Endodermal cell (in vitro differentiated cells): Measurements from ENCODE around the gene CCDC9B. TPM values are rescaled to one million over a fixed set of nuclear protein-coding genes. Genes with fewer than 3 reads are reported as not detected.

Experiments used
- DNase-seq: peaks from one replicate; pipeline ENCODE4 v3.0.0-alpha.2; 2017
- H3K27ac ChIP-seq: 2 replicates; pipeline ENCODE4 v1.5.1; 2013; ENCODE audit warnings: mild to moderate bottlenecking, low read depth, low read length, moderate library complexity
- H3K27me3 ChIP-seq: 2 replicates; pipeline ENCODE4 v1.6.1; 2013; ENCODE audit warnings: mild to moderate bottlenecking, low read length, moderate library complexity; ENCODE audit not compliant: insufficient read depth, control insufficient read depth, poor library complexity, severe bottlenecking
- H3K36me3 ChIP-seq: 2 replicates; pipeline ENCODE4 v1.7.0; 2013; ENCODE audit warnings: mild to moderate bottlenecking, low read length, moderate library complexity; ENCODE audit not compliant: control insufficient read depth, insufficient read depth
- H3K4me1 ChIP-seq: one replicate; pipeline ENCODE4 v1.7.0; 2013; ENCODE audit warnings: low read length; ENCODE audit not compliant: control insufficient read depth, insufficient read depth
- H3K4me3 ChIP-seq: 2 replicates; pipeline ENCODE4 v1.5.1; 2013; ENCODE audit warnings: mild to moderate bottlenecking, low read length, moderate library complexity
- H3K9ac ChIP-seq: 2 replicates; pipeline ENCODE4 v1.6.1; 2013; ENCODE audit warnings: mild to moderate bottlenecking, low read length, moderate library complexity; ENCODE audit not compliant: poor library complexity, severe bottlenecking; ENCODE audit errors: extremely low read depth
- H3K9me3 ChIP-seq: 2 replicates; pipeline ENCODE4 v1.6.1; 2013; ENCODE audit warnings: mild to moderate bottlenecking, low read length, moderate library complexity; ENCODE audit not compliant: control insufficient read depth
- H3K27ac Mint-ChIP-seq: 2 replicates; pipeline ENCODE4 v1.8.0; 2020; ENCODE audit warnings: mixed read lengths
- H3K27me3 Mint-ChIP-seq: 2 replicates; pipeline ENCODE4 v1.8.0; 2021; ENCODE audit warnings: mild to moderate bottlenecking, mixed read lengths; ENCODE audit not compliant: insufficient read depth
- H3K36me3 Mint-ChIP-seq: 2 replicates; pipeline ENCODE4 v1.8.0; 2020; ENCODE audit warnings: low read depth, mixed read lengths
- H3K4me1 Mint-ChIP-seq: 2 replicates; pipeline ENCODE4 v1.8.0; 2020; ENCODE audit warnings: mixed read lengths
- H3K4me3 Mint-ChIP-seq: 2 replicates; pipeline ENCODE4 v1.8.0; 2020; ENCODE audit warnings: mild to moderate bottlenecking, moderate library complexity, mixed read lengths
- H3K9me3 Mint-ChIP-seq: 2 replicates; pipeline ENCODE4 v1.8.0; 2020; ENCODE audit warnings: mild to moderate bottlenecking, mixed read lengths
- WGBS, 2 experiments: methylation state at CpG; one replicate each; pipeline versions ENCODE4 v1.1.5 to v1.1.7; 2013; ENCODE audit warnings: missing lambda C conversion rate in 2 of 2, mixed read lengths in 1 of 2; ENCODE audit not compliant: insufficient coverage in 1 of 2, insufficient read length in 1 of 2; 5-methylcytosine and 5-hydroxymethylcytosine counted together
- total RNA-seq, 2 donors: library from RNA; stranded (reverse); fragmentation: NEBNext Ultra II Directional in 1 of 2; extraction: Animal tissue kit (Norgen Biotek cat#: 25700) in 1 of 2; gene quantifications; 2 replicates in 1 of 2; 3 replicates in 1 of 2; pipeline ENCODE4 v1.2.1, GENCODE V29; 2021
- TF ChIP-seq, protein P1 (sequence below): fragments of 200-600 bp; sonication (generic); conservative IDR thresholded peaks from 2 replicates; pipeline ENCODE4 v1.5.0; 2021; ENCODE audit warnings: antibody characterized with exemption, mild to moderate bottlenecking

Gene CCDC9B
- total RNA-seq, 2 donors from 2014 or later: 0.15 to 0.42 TPM

DNA sequence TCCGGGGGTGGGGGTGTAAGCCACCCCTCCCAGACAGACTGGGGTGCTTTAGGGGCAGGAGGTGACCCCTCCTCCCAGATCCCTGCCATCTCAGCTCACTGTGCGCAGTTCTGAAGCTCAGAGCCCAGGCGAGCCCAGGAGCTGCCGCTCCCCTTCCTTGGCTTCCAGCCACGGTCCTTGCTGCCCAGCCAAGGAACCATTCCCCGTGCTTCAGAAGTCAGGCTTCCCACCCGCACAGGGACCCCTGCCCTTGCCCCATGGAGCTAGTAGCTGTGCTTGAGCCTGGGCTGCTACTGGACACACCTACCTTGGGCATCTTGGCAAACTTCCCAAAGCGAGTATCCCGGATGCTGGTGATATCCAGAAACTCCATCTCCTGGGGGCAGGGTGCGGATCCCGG, 37.8 kb downstream of the CCDC9B start:
- Histone ChIP-seq H3K36me3 (no peaks in the 10 kb centered on the region), H3K27me3 (peaks cover 13% of the 10 kb centered on the region), H3K27ac (no peak overlapping the region), H3K4me3 (no peak overlapping the region), H3K4me1 (no peaks in the 10 kb centered on the region), H3K9ac (no peak overlapping the region), H3K9me3 (peaks cover 4% of the 10 kb centered on the region)
- H3K4me3 Mint-ChIP-seq: no peak overlapping the region
- TF ChIP-seq, protein P1, sequence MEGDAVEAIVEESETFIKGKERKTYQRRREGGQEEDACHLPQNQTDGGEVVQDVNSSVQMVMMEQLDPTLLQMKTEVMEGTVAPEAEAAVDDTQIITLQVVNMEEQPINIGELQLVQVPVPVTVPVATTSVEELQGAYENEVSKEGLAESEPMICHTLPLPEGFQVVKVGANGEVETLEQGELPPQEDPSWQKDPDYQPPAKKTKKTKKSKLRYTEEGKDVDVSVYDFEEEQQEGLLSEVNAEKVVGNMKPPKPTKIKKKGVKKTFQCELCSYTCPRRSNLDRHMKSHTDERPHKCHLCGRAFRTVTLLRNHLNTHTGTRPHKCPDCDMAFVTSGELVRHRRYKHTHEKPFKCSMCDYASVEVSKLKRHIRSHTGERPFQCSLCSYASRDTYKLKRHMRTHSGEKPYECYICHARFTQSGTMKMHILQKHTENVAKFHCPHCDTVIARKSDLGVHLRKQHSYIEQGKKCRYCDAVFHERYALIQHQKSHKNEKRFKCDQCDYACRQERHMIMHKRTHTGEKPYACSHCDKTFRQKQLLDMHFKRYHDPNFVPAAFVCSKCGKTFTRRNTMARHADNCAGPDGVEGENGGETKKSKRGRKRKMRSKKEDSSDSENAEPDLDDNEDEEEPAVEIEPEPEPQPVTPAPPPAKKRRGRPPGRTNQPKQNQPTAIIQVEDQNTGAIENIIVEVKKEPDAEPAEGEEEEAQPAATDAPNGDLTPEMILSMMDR: no peak
- DNase-seq: no peak
- H3K27ac Mint-ChIP-seq: no peak overlapping the region
- H3K36me3 Mint-ChIP-seq: peaks cover 2% of the 10 kb centered on the region
- 85 to 92% methylated on average over 5 to 11 of the region's 11 CpGs for WGBS, 2 experiments
- peaks cover 14% of the 10 kb centered on the region for H3K9me3 Mint-ChIP-seq
- peaks cover 23% of the 10 kb centered on the region for H3K4me1 Mint-ChIP-seq
- peaks cover 35% of the 10 kb centered on the region for H3K27me3 Mint-ChIP-seq

DNA sequence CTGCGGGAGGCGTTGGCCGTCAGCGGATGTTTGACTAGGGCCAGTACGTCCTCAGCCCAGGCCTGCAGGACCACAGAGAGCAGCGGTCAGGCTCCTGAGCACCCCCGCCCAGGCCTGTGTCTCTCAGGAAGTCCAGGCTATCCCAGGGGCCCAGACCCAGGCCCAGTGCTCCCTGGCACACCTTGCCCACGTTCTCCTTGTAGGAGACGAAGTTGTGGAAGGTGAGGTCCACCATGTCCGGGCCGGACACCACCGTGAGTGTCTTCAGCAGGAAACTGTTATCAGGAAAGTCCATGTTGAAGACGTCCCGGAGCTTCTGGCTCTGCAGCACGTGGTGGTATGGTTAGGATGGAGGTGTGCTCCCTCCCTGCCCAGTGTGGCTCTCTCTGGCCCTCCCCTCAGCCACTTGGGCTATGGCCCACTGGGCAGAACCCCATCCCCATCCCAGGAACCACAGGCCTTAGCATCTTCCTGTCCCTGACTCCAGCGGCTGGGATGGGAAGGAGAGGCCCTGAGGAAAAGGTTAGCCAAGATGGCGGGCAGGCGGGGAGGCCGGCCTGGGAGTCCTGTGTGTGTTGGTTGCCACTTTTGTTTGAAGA, 38.4 kb downstream of the CCDC9B start:
- Mint-ChIP-seq H3K9me3 (peaks cover 14% of the 10 kb centered on the region), H3K4me3 (no peak overlapping the region), H3K36me3 (peaks cover 2% of the 10 kb centered on the region), H3K27ac (no peak overlapping the region), H3K27me3 (peaks cover 41% of the 10 kb centered on the region), H3K4me1 (peaks cover 21% of the 10 kb centered on the region)
- no peaks in the 10 kb centered on the region for H3K4me1 ChIP-seq
- no peak for DNase-seq
- peaks cover 4% of the 10 kb centered on the region for H3K9me3 ChIP-seq
- TF ChIP-seq, protein P1: no peak
- H3K9ac ChIP-seq: no peak overlapping the region
- peaks cover 18% of the 10 kb centered on the region for H3K27me3 ChIP-seq
- no peak overlapping the region for H3K4me3 ChIP-seq
- WGBS, 2 experiments: 94 to 95% methylated on average over 12 to 19 of the region's 19 CpGs
- no peaks in the 10 kb centered on the region for H3K36me3 ChIP-seq
- no peak overlapping the region for H3K27ac ChIP-seq

GRCh38 chr15:40301467-40302179, 39.1 kb downstream of the CCDC9B start:
- Histone ChIP-seq H3K27me3 (peaks cover 23% of the 10 kb centered on the region), H3K27ac (no peak overlapping the region), H3K9me3 (peaks cover 4% of the 10 kb centered on the region), H3K36me3 (no peaks in the 10 kb centered on the region), H3K9ac (no peak overlapping the region), H3K4me3 (no peak overlapping the region), H3K4me1 (no peaks in the 10 kb centered on the region)
- Mint-ChIP-seq H3K4me1 (peaks cover 18% of the 10 kb centered on the region), H3K36me3 (peaks cover 2% of the 10 kb centered on the region), H3K9me3 (peaks cover 14% of the 10 kb centered on the region), H3K4me3 (peak overlapping the region; percentile 11), H3K27ac (peak overlapping the region; percentile 70), H3K27me3 (peaks cover 46% of the 10 kb centered on the region)
- TF ChIP-seq, protein P1: no peak
- peak; percentile 89 for DNase-seq
- WGBS, 2 experiments: 71 to 73% methylated on average over 11 to 12 of the region's 12 CpGs
